Measurements from ENCODE around the gene FAM3C. TPM values are rescaled to one million over a fixed set of nuclear protein-coding genes. Genes with fewer than 3 reads are reported as not detected.
"Not testable (repeated sequence)": the region's sequence is repeated elsewhere in the genome, so short reads cannot be mapped to it uniquely, and the experiment has no call there.

Gene FAM3C, protein sequence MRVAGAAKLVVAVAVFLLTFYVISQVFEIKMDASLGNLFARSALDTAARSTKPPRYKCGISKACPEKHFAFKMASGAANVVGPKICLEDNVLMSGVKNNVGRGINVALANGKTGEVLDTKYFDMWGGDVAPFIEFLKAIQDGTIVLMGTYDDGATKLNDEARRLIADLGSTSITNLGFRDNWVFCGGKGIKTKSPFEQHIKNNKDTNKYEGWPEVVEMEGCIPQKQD
- 10 to 100 TPM; 38.9 to 52.0 (median 43.8) TPM for total RNA-seq

DNA sequence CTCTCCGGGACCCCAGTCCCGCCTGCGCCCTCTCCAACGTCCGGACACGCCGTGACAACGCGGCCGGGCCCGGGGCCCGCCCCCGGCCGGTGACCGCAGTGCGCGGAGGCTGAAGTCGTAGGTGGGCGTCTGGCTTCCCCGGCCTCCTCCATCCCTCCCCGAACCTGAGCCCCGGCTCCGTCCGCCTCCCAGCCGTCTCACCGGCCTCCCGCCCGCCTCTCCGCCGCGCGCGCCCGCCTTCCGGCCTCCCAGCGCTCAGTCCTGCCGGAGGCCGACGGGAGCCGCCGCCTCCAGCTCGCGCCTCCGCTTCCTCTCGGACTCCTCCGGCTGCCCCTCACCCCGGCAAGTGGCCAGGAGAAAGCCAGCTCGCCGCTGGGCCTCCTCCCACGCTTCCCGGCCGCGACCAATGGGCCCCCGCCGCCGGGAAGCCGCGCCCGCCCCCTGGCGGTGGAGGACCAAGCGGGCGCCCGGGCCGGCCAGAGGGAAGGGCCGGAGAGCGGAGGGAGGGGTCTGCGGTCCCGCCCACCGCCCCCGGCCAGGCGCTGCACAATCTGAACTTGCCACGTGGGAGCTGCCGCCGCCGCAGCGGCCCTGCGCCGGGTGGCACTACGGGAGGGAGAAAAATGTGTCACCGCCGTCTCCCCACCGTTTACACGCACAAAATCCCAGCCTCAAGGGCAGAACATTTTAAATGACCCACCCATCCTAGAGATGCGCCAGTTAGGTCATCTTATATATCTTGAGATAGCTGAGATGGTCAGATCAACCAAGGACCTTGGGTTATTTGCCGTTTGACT, at the start of gene FAM3C:
Gene FAM3C (minus strand): TSS at position 348 of the 797 bp plus-strand sequence. CDS start 13,339 bp downstream, outside the sequence.
- H3K4me1 ChIP-seq, result peaks cover 0 to 26% (median 8%) of the 10 kb centered on the region in 4 donors
- H3K9me3 ChIP-seq, result no peaks in the 10 kb centered on the region
- peaks cover 0 to 4% (median 0%) of the 10 kb centered on the region in 3 donors for H3K36me3 ChIP-seq
- H3K27me3 ChIP-seq, result no peaks in the 10 kb centered on the region
- H3K4me3 ChIP-seq, result peak within 1 kb of the TSS; percentile 60 to 91 (median 82)
- 1% methylated on average over 6 to 76 of the region's 85 CpGs for WGBS, 2 donors
- TF ChIP-seq, protein P1, sequence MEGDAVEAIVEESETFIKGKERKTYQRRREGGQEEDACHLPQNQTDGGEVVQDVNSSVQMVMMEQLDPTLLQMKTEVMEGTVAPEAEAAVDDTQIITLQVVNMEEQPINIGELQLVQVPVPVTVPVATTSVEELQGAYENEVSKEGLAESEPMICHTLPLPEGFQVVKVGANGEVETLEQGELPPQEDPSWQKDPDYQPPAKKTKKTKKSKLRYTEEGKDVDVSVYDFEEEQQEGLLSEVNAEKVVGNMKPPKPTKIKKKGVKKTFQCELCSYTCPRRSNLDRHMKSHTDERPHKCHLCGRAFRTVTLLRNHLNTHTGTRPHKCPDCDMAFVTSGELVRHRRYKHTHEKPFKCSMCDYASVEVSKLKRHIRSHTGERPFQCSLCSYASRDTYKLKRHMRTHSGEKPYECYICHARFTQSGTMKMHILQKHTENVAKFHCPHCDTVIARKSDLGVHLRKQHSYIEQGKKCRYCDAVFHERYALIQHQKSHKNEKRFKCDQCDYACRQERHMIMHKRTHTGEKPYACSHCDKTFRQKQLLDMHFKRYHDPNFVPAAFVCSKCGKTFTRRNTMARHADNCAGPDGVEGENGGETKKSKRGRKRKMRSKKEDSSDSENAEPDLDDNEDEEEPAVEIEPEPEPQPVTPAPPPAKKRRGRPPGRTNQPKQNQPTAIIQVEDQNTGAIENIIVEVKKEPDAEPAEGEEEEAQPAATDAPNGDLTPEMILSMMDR (IDR thresholded peaks at IDR 0.05), result peak; percentile 97 to 99 (median 99)
- TF ChIP-seq EP300 (IDR thresholded peaks at IDR 0.05) (peak; percentile 32 to 82), POLR2A (IDR thresholded peaks at IDR 0.05) (peak; percentile 67 to 79)
- H3K27ac ChIP-seq, result peak within 1 kb of the TSS; percentile 76 to 92 (median 88)
- DNase-seq (ENCODE audit: low spot score in 2 of 2), result peak; percentile 76 to 78

DNA sequence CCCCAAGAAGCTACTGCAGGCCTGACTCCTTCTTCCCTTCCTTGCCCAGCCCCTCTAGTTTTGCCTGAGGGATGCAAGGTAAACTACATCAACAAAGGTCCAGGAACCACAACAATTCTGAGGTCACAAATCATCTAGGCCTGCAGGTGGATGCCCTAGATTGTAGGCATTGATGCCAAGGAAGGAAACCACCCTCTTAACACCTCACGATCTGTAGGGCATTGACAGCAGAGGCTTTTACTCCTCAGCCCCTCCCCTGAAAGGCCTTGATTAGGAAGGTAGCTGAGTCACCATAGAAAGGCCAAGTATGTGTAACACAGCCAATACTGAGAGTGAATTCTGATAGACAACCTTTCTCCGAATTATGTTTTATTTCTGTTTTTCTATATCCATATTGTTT, 46.7 kb upstream of the FAM3C start:
- TF ChIP-seq POLR2A (IDR thresholded peaks at IDR 0.05) (no peak), EP300 (IDR thresholded peaks at IDR 0.05) (no peak)
- TF ChIP-seq, protein P1 (IDR thresholded peaks at IDR 0.05), result no peak
- WGBS, 2 donors, result 76 to 93% methylated on average over 2 of the region's 2 CpGs
- no peak overlapping the region for H3K4me3 ChIP-seq
- no peaks in the 10 kb centered on the region for H3K9me3 ChIP-seq
- H3K27ac ChIP-seq, result no peak overlapping the region
- no peaks in the 10 kb centered on the region for H3K27me3 ChIP-seq
- no peak for DNase-seq (ENCODE audit: low spot score in 2 of 2)
- no peaks in the 10 kb centered on the region for H3K36me3 ChIP-seq
- peaks cover 0 to 24% (median 13%) of the 10 kb centered on the region in 4 donors for H3K4me1 ChIP-seq

DNA sequence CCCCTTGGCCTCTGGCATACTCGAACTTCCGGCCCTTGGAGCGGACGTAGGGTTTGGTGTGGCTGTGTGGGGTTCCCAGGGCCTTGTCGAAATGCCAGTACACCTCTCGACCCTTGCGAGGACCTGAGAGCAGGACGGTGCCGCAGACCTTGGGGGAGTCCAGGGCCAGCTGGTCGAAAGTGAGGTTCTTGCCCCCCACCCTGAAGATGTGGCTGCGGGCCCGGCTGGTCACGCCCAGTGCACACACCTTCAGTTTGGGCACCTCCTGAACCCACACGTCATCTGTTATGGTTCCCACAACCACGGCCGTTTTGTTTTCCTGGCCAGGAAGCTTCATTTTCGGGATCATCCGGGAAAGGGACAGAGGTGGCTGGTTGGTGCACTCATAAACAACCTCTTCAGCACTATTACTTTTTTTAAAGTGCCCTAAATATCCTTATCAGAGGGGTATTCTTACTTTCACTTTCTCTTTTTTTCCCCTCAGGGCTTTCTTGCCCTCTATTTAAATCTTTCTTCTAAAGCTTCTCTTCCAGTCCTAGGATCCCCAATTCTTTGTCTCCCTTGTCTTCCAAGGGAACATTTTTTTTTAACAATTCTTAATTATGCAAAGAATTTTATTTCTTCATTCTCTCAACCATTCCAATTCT, 44.9 kb upstream of the FAM3C start:
- DNase-seq (ENCODE audit: low spot score in 2 of 2), result no peak
- H3K27ac ChIP-seq, result peak overlapping the region in 3 of 4 donors; percentile 19 to 44 (median 20)
- WGBS, 2 donors, result 79 to 85% methylated on average over 18 of the region's 18 CpGs
- no peaks in the 10 kb centered on the region for H3K9me3 ChIP-seq
- H3K27me3 ChIP-seq, result no peaks in the 10 kb centered on the region
- no peak overlapping the region for H3K4me3 ChIP-seq
- TF ChIP-seq, protein P1 (IDR thresholded peaks at IDR 0.05), result no peak
- TF ChIP-seq EP300 (IDR thresholded peaks at IDR 0.05) (no peak), POLR2A (IDR thresholded peaks at IDR 0.05) (no peak)
- peaks cover 0 to 11% (median 7%) of the 10 kb centered on the region in 4 donors for H3K4me1 ChIP-seq
- no peaks in the 10 kb centered on the region for H3K36me3 ChIP-seq

DNA sequence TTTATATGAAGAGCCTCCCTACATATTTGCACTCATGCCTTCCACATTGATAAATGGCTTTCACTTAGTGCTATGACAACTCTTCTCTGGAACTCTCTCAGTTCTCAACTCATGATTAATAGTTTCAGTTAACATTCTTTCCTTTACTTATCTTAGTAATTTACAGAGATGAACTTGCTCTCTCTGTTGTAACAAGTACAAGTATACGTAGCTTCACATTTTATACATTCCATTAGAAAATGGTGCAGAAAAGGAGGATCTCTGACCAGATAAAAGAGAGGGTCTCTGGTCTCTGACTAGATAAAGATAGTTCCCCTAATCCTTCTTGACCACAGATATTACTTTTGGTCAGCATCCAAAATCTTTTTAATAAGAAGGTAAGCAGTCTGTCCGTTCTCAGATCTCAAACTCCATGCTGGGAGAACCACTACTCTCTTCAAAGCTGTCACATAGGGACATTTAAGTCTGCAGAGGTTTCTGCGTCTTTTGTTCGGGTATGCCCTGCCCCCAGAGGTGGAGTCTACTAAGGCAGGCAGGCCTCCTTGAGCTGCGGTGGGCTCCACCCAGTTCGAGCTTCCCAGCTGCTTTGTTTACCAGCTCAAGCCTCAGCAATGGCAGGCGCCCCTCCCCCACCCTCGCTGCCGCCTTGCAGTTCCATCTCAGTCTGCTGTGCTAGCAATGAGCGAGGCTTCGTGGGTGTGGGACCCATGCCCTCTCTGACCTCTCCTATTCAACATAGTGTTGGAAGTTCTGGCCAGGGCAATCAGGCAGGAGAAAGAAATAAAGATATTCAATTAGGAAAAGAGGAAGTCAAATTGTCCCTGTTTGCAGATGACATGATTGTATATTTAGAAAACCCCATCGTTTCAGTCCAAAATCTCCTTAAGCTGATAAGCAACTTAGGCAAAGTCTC, 42.2 kb upstream of the FAM3C start:
- TF ChIP-seq, protein P1 (IDR thresholded peaks at IDR 0.05), result peak in 2 of 5 experiments; percentile 10 to 26
- peak; percentile 53 to 56 for DNase-seq (ENCODE audit: low spot score in 2 of 2)
- Histone ChIP-seq H3K4me1 (peaks cover 0 to 11% (median 7%) of the 10 kb centered on the region in 4 donors), H3K4me3 (peak overlapping the region; percentile 1 to 36 (median 18)), H3K27ac (peak overlapping the region in 3 of 4 donors; percentile 19 to 52 (median 42))
- not testable (repeated sequence) for H3K9me3 ChIP-seq, H3K36me3 ChIP-seq, H3K27me3 ChIP-seq
- 1 to 3% methylated on average over 12 of the region's 12 CpGs for WGBS, 2 donors
